IPS-15b (cell line): ENCODE data around the gene FLYWCH1.
"Not testable (repeated sequence)": the region's sequence is repeated elsewhere in the genome, so short reads cannot be mapped to it uniquely, and the experiment has no call there.

Source experiments
- H3K27me3 ChIP-seq: one replicate; pipeline ENCODE4 v1.6.1; 2013; ENCODE audit warnings: low read length; ENCODE audit not compliant: control insufficient read depth, insufficient read depth
- H3K36me3 ChIP-seq: one replicate; pipeline ENCODE4 v1.6.1; 2013; ENCODE audit warnings: low read length; ENCODE audit not compliant: control insufficient read depth, insufficient read depth
- H3K4me1 ChIP-seq: one replicate; pipeline ENCODE4 v1.6.1; 2013; ENCODE audit warnings: mild to moderate bottlenecking, low read length; ENCODE audit not compliant: control insufficient read depth, insufficient read depth
- H3K4me3 ChIP-seq: one replicate; pipeline ENCODE4 v1.5.1; 2013; ENCODE audit warnings: low read depth, low read length
- H3K9ac ChIP-seq: one replicate; pipeline ENCODE4 v1.6.1; 2013; ENCODE audit warnings: low read depth, mild to moderate bottlenecking, low read length
- H3K9me3 ChIP-seq: one replicate; pipeline ENCODE4 v1.6.1; 2013; ENCODE audit warnings: mild to moderate bottlenecking, low read length; ENCODE audit not compliant: control insufficient read depth, insufficient read depth

The FLYWCH1 gene

DNA sequence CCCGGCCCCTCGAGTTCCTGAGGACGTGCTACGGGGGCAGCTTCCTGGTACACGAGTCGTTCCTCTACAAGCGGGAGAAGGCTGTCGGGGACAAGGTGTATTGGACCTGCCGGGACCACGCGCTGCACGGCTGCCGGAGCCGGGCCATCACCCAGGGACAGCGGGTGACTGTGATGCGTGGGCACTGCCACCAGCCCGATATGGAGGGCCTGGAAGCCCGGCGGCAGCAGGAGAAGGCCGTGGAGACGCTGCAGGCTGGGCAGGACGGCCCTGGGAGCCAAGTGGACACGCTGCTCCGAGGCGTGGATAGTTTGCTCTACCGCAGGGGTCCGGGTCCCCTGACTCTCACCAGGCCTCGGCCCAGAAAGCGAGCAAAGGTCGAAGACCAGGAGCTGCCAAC, 21.4 kb downstream of the FLYWCH1 start:
- Histone ChIP-seq H3K36me3 (peaks cover 24% of the 10 kb centered on the region), H3K4me1 (peaks cover 3% of the 10 kb centered on the region), H3K27me3 (no peaks in the 10 kb centered on the region), H3K4me3 (no peak overlapping the region), H3K9me3 (no peaks in the 10 kb centered on the region), H3K9ac (no peak overlapping the region)

DNA sequence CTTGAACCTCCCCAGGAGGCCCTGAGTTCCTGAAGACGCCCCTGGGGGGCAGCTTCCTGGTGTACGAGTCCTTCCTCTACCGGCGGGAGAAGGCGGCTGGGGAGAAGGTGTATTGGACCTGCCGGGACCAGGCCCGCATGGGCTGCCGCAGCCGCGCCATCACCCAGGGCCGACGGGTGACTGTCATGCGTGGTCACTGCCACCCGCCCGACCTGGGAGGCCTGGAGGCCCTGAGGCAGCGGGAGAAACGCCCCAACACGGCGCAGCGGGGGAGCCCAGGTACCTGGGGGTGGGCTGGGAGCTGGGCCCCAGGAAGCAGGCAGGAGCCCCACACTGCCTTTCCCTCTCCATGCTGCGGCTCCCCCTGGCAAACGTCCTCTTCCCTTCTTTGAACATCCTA, 22.0 kb downstream of the FLYWCH1 start:
- Histone ChIP-seq H3K4me3 (no peak overlapping the region), H3K27me3 (no peaks in the 10 kb centered on the region), H3K36me3 (peaks cover 24% of the 10 kb centered on the region), H3K9me3 (no peaks in the 10 kb centered on the region), H3K4me1 (no peaks in the 10 kb centered on the region), H3K9ac (no peak overlapping the region)

DNA sequence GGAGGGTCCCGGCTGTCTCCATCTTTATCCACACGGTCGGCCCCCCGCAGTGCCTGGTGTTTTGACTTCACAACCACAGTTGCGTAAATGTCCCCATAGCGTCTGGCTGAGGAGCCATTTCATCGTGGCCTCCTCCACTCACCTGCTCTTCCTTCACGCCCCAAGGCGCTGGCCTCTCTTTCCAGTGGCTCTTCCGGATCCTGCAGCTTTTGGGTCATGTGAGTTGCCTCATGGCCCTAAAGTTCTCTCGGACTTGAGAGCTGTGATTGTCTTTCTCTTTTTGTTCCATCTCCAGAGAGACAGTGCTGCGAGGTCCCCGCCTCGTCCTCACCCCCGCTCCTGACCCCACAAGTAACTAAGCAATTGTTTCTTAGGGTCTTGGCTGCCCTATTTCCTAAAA, 22.7 kb downstream of the FLYWCH1 start:
- H3K4me3 ChIP-seq: no peak overlapping the region
- H3K27me3 ChIP-seq: no peaks in the 10 kb centered on the region
- H3K9ac ChIP-seq: no peak overlapping the region
- peaks cover 29% of the 10 kb centered on the region for H3K36me3 ChIP-seq
- H3K4me1 ChIP-seq: no peaks in the 10 kb centered on the region
- H3K9me3 ChIP-seq: no peaks in the 10 kb centered on the region

DNA sequence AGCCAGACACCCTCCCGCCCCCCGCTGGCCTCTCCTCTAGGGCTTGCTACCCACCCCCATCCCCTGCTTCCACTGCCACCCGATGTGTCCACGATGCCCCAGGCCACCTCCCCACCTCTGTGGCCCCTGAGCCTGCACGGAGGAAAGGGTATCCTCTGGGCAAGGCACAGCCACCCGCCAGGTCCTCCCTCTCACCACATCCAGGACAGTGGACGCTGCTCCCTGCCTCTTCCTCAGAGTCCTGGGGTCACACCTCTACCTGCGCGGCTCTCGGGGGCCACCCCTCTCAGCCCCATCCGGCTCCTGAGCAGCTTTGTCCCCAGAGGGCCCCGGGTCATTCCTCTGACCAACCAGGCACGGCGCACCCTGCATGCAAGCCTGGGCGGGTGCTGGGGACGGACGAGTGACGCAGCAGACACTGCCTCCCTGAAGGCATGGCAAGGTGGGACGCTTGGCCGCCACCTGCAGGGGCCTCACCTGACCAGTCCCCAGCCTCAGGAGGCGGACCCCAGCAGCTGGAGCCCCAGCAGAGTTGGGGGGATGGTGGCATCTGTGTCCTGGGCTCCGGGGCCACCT, 24.8 kb downstream of the FLYWCH1 start:
- H3K36me3 ChIP-seq: peaks cover 23% of the 10 kb centered on the region
- H3K4me1 ChIP-seq: no peaks in the 10 kb centered on the region
- H3K9me3 ChIP-seq: no peaks in the 10 kb centered on the region

DNA sequence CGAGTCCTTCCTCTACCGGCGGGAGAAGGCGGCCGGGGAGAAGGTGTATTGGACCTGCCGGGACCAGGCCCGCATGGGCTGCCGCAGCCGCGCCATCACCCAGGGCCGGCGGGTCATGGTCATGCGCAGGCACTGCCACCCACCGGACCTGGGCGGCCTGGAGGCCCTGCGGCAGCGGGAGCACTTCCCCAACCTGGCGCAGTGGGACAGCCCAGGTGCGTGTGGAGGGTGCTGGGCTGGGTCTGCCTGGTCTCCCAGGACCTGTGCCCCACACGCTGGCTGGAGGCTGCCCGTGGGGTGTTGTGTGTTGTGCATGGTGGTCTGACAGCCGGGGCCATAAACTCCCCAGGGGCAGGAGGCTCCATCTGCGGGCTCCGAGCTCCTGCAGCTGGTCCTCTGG, 25.4 kb downstream of the FLYWCH1 start:
- H3K9ac ChIP-seq: no peak overlapping the region
- no peaks in the 10 kb centered on the region for H3K27me3 ChIP-seq
- H3K36me3 ChIP-seq: peaks cover 23% of the 10 kb centered on the region
- no peaks in the 10 kb centered on the region for H3K4me1 ChIP-seq
- H3K4me3 ChIP-seq: no peak overlapping the region
- no peaks in the 10 kb centered on the region for H3K9me3 ChIP-seq

More for the DNA sequence above, 24.8 kb downstream of the FLYWCH1 start:
- Histone ChIP-seq H3K27me3 (no peaks in the 10 kb centered on the region), H3K4me3 (no peak overlapping the region), H3K9ac (no peak overlapping the region)

DNA sequence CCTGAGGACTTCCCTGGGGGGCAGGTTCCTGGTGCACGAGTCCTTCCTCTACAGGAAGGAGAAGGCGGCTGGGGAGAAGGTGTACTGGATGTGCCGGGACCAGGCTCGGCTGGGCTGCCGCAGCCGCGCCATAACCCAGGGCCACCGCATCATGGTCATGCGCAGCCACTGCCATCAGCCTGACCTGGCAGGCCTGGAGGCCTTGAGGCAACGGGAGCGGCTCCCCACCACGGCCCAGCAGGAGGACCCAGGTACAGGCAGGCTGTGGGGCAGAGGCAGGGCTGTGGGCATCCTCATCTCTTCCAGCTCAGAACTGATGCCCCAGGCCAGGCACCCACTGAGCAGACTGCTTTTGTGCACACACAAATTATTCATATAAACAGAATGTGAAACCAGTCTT, 26.5 kb downstream of the FLYWCH1 start:
- no peaks in the 10 kb centered on the region for H3K4me1 ChIP-seq
- H3K9me3 ChIP-seq: no peaks in the 10 kb centered on the region
- no peaks in the 10 kb centered on the region for H3K27me3 ChIP-seq
- H3K36me3 ChIP-seq: peaks cover 21% of the 10 kb centered on the region
- no peak overlapping the region for H3K9ac ChIP-seq
- no peak overlapping the region for H3K4me3 ChIP-seq

DNA sequence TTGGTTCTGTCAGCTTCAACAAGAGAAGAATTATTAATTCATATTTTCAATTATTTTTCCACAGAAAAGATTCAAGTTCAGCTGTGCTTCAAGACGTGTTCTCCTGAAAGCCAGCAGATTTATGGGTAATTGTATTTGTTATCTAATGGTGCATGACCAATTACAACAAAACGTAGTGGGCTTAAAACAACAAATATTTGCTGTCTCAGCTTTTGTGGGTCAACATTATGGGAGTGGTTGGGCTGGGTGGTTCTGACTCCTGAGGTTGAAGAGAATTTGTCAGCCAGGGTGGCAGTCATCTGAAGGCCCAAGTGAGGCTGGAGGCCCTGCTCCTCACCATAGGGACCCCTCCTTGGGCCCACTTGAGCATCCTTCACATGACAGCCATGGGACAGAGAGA, 28.2 kb downstream of the FLYWCH1 start:
- no peaks in the 10 kb centered on the region for H3K27me3 ChIP-seq

DNA sequence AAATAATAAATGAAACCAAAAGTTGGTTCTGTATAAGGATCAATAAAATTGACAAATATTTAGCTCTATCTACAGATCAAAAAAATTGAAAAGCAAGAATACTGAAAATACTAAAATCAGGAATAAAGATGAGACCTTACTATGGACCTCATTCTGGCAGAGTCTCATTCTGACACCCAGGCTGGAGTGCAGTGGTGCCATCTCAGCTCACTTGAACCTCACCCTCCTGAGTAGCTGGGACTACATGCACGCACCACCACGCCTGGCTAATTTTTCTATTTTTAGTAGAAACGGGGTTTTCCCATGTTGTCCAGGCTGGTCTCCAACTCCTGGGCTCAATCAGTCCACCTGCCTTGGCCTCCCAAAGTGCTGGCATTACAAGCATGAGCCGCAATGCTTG, 30.3 kb downstream of the FLYWCH1 start:
- Histone ChIP-seq H3K9ac (no peak overlapping the region), H3K36me3 (peaks cover 13% of the 10 kb centered on the region), H3K9me3 (no peaks in the 10 kb centered on the region), H3K27me3 (no peaks in the 10 kb centered on the region), H3K4me1 (no peaks in the 10 kb centered on the region), H3K4me3 (no peak overlapping the region)

More for the DNA sequence above, 28.2 kb downstream of the FLYWCH1 start:
- H3K9ac ChIP-seq: no peak overlapping the region
- no peak overlapping the region for H3K4me3 ChIP-seq
- H3K36me3 ChIP-seq: peaks cover 19% of the 10 kb centered on the region
- H3K4me1 ChIP-seq: no peaks in the 10 kb centered on the region
- no peaks in the 10 kb centered on the region for H3K9me3 ChIP-seq

DNA sequence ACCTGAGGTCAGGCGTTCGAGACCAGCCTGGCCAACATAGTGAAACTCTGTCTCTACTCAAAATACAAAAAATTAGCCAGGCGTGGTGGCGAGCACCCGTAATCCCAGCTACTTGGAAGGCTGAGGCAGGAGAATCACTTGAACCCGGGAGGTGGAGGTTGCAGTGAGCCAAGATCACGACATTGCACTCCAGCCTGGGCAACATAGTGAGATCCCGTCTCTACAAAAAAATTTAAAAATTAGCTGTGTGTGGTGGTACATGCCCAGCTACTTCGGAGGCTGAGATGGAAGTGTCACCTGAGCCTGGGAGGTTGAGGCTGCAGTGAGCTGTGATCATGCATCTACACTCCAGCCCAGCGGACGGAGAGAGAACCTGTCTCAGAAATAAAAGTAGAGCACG, 32.0 kb downstream of the FLYWCH1 start:
- not testable (repeated sequence) for H3K27me3 ChIP-seq, H3K4me3 ChIP-seq, H3K9me3 ChIP-seq, H3K9ac ChIP-seq, H3K4me1 ChIP-seq, H3K36me3 ChIP-seq

DNA sequence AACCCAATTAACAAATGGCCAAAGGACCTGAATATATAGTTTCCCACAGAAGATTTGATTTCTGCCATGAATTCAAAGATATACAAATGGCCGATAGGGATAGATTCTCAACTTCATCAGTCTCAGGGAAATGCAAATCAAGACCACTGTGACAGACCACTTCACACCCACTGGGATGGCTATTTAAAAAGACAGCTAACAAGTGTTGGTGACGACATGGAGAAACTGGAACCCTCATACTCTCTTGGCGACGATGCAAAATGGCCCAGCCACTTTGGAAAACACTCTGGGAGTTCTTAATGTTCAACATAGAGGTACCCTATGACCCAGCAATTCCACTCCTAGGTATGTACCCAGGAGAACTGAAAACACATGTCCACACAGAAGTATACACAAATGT, 34.9 kb downstream of the FLYWCH1 start:
- no peaks in the 10 kb centered on the region for H3K4me1 ChIP-seq
- H3K27me3 ChIP-seq: no peaks in the 10 kb centered on the region
- H3K36me3 ChIP-seq: peaks cover 6% of the 10 kb centered on the region
- H3K9ac ChIP-seq: no peak overlapping the region
- H3K9me3 ChIP-seq: no peaks in the 10 kb centered on the region
- H3K4me3 ChIP-seq: no peak overlapping the region

DNA sequence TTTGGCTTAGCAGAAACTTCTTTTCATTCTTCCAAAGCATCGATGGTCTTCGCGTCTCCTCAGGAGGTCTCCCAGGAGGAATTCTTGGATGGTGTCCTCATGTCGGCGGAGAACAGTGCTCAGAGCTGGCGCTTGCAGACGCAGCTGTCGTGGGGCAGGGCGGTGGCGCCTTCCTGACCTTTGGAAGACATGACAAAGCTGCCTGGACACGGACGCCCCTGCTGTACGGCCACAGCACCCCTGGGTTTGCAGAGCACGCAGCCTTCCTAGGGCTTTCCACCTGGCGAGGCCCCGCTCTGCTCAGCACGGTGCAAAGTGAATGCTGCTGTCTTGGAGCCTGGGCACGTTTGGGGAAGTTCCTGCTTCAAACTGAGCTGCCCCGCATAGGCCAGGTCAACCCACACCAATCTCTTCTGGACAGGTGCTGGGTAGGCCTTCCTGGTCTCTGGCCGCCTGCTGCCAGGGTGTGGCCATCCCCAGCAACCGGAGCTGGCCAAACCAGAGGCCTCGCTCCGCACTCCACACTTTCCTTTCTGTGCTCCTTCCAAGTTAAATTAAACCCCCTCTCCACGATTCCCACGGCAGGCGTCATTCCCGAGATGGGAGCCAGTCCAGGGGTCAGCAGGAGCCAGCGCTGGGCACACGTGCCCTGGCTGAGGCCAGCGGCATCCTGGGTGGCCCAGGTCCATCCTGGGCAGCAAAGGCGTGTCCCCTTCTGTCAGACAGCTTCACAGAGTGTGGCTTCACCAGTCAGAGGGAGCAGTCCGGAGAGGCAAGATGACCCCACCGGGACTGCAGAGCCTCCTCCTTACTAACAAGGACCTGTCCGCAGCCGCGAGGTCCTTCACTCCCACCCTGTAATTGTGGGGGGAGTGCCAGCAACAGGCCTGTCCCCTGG, 37.3 kb downstream of the FLYWCH1 start:
- Histone ChIP-seq H3K36me3 (peaks cover 6% of the 10 kb centered on the region), H3K9me3 (no peaks in the 10 kb centered on the region), H3K4me3 (no peak overlapping the region), H3K27me3 (no peaks in the 10 kb centered on the region), H3K9ac (no peak overlapping the region), H3K4me1 (no peaks in the 10 kb centered on the region)

DNA sequence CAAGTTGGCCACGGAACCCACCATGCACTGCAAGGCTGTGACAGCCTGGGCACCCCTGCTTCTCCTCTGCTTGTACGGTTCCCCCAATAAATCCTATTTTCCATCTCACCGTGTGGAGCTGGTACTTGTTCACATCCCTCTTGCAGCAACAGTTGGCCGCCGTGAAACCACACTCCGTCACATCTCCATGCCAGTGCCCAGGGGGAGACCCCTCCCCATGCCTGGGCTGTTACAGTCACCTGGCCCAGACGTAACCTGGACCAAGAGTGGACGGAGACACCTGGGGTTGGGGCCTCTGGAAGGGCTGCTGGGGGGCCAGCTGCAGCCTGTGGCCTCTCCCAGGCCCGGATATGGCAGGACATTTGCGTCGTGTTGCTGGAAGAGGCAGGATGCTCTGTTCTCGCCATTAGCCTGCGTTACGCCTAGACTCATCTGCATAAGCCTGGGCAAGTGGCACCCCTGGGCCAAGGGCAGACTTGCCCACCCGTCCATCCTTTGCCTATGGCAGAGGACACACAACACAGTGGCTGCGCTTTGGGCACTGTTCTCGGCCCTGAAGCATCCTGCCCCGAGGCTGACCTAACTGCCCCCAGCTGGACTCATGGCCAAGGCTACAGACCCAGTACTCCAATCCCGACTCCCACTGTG, 38.1 kb downstream of the FLYWCH1 start:
- H3K4me1 ChIP-seq: no peaks in the 10 kb centered on the region
- no peaks in the 10 kb centered on the region for H3K27me3 ChIP-seq
- H3K9ac ChIP-seq: no peak overlapping the region
- H3K9me3 ChIP-seq: no peaks in the 10 kb centered on the region
- no peak overlapping the region for H3K4me3 ChIP-seq
- H3K36me3 ChIP-seq: peaks cover 6% of the 10 kb centered on the region
